ENCODE results near the gene CCR2.

DNA sequence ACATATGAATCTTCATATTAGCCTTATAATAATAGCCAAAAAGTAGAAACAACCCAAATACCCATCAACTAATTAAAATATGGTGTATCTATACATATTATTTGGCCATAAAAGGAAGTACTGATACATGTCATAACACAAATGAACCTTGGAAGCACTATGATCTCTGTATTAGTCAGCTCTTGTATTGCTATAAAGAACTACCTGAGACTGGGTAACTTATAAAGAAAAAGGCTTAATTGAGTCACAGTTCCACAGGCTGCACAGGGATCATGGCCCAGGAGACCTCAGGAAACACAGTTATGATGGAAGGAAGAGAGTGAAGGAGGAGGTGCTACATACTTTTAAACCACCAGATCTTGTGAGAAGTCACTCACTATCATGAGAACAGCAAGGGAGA is 16.0 kb upstream of the CCR2 start:
- TF ChIP-seq CTCF (conservative IDR thresholded peaks at IDR 0.05) (no peak), EZH2 (IDR thresholded peaks at IDR 0.05; ENCODE audit: low read depth) (no peak)
